IMR-90 (cell line): ENCODE measurements around the gene MACIR. TPM values are rescaled to one million over a fixed set of nuclear protein-coding genes. Genes with fewer than 3 reads are reported as not detected.

Experiments
- ATAC-seq: fragments of 200-7000 bp; cut with Tn5 transposase; 2 replicates; pipeline ENCODE4 v1.9.1; 2020; ENCODE audit warnings: low read depth, mild to moderate bottlenecking, moderate library complexity
- BruUV-seq: library from RNA; stranded (reverse); fragments of 400-500 nt; replicated peaks from 2 replicates; lab custom pipeline; 2021; lab: Mats Ljungman, UMichigan
- CTCF ChIA-PET: fragments of 300-600 bp; formaldehyde crosslinking; extraction: SDS; loops from one replicate; lab custom pipeline; 2021; ENCODE audit warnings: antibody characterized with exemption; lab: Yijun Ruan, JAX
- POLR2A ChIA-PET: fragments of 300-600 bp; sonication (Branson Sonifier 250); formaldehyde crosslinking; loops from one replicate; lab custom pipeline; 2022; ENCODE audit warnings: antibody characterized with exemption; ENCODE audit not compliant: unreplicated experiment; lab: Charles Lee
- DNase-seq: peaks from one replicate; pipeline ENCODE4 v3.0.0; 2013
- H2AFZ ChIP-seq: replicated peaks from 2 replicates; pipeline ENCODE3; 2013; ENCODE audit warnings: low read length, mild to moderate bottlenecking; ENCODE audit not compliant: poor library complexity
- H2AK5ac ChIP-seq: 2 replicates; pipeline ENCODE4 v1.6.1; 2013; ENCODE audit warnings: low read depth, low read length, inconsistent platforms
- H2AK9ac ChIP-seq: replicated peaks from 2 replicates; pipeline ENCODE3; 2013; ENCODE audit warnings: mild to moderate bottlenecking, low read depth, low read length, moderate library complexity; ENCODE audit not compliant: poor library complexity
- H2BK120ac ChIP-seq: 2 replicates; pipeline ENCODE4 v1.6.1; 2013; ENCODE audit warnings: low read depth, low read length, inconsistent platforms
- H2BK15ac ChIP-seq: 3 replicates; pipeline ENCODE4 v1.6.1; 2013; ENCODE audit warnings: low read depth, low read length, inconsistent platforms
- H2BK20ac ChIP-seq: 2 replicates; pipeline ENCODE4 v1.6.1; 2013; ENCODE audit warnings: low read depth, mild to moderate bottlenecking, inconsistent platforms, low read length, moderate library complexity
- H2BK5ac ChIP-seq: 2 replicates; pipeline ENCODE4 v1.6.1; 2013; ENCODE audit warnings: mild to moderate bottlenecking, low read depth, low read length, inconsistent platforms; ENCODE audit not compliant: poor library complexity, severe bottlenecking
- H3K14ac ChIP-seq: replicated peaks from 2 replicates; pipeline ENCODE4 v1.6.1; 2013; ENCODE audit warnings: low read depth, low read length, inconsistent platforms
- H3K18ac ChIP-seq: 2 replicates; pipeline ENCODE4 v1.6.1; 2013; ENCODE audit warnings: low read depth, low read length, control low read depth
- H3K23ac ChIP-seq: 2 replicates; pipeline ENCODE4 v1.6.1; 2013; ENCODE audit warnings: low read depth, low read length, inconsistent platforms
- H3K27ac ChIP-seq: 2 replicates; pipeline ENCODE4 v1.5.1; 2013; ENCODE audit warnings: mild to moderate bottlenecking, control low read depth, low read length; ENCODE audit not compliant: insufficient read depth
- H3K27me3 ChIP-seq: 2 replicates; pipeline ENCODE4 v1.6.1; 2013; ENCODE audit warnings: low read length; ENCODE audit not compliant: control insufficient read depth, insufficient read depth
- H3K36me3 ChIP-seq: 2 replicates; pipeline ENCODE4 v1.6.1; 2013; ENCODE audit warnings: low read length, mixed read lengths; ENCODE audit not compliant: control insufficient read depth, insufficient read depth
- H3K4ac ChIP-seq: 2 replicates; pipeline ENCODE4 v1.6.1; 2013; ENCODE audit warnings: low read depth, low read length, inconsistent platforms
- H3K4me1 ChIP-seq: 2 replicates; pipeline ENCODE4 v1.6.1; 2013; ENCODE audit warnings: low read length, mixed read lengths; ENCODE audit not compliant: control insufficient read depth, insufficient read depth
- H3K4me2 ChIP-seq: 2 replicates; pipeline ENCODE4 v1.6.1; 2013; ENCODE audit warnings: low read depth, mild to moderate bottlenecking, control low read depth, low read length, moderate library complexity
- H3K4me3 ChIP-seq: 2 replicates; pipeline ENCODE4 v1.5.1; 2013; ENCODE audit warnings: low read depth, mild to moderate bottlenecking, control low read depth, low read length, moderate library complexity; ENCODE audit not compliant: insufficient read depth
- H3K56ac ChIP-seq: 2 replicates; pipeline ENCODE4 v1.6.1; 2013; ENCODE audit warnings: low read length, inconsistent platforms; ENCODE audit not compliant: insufficient read depth; ENCODE audit errors: extremely low read depth
- H3K79me1 ChIP-seq, 2 experiments: 2 replicates each; pipeline ENCODE4 v1.6.1; 2013; ENCODE audit warnings: low read length in 2 of 2, inconsistent platforms in 1 of 2, low read depth in 1 of 2
- H3K9ac ChIP-seq: 2 replicates; pipeline ENCODE4 v1.6.1; 2013; ENCODE audit warnings: low read depth, low read length, control low read depth
- H3K9me1 ChIP-seq: 2 replicates; pipeline ENCODE4 v1.6.1; 2013; ENCODE audit warnings: low read length, inconsistent platforms; ENCODE audit not compliant: insufficient read depth
- H3K9me3 ChIP-seq: 2 replicates; pipeline ENCODE4 v1.6.1; 2013; ENCODE audit warnings: low read length; ENCODE audit not compliant: control insufficient read depth, insufficient read depth
- H4K20me1 ChIP-seq: 2 replicates; pipeline ENCODE4 v1.6.1; 2013; ENCODE audit warnings: low read length, inconsistent platforms; ENCODE audit not compliant: insufficient read depth
- H4K5ac ChIP-seq: 2 replicates; pipeline ENCODE4 v1.6.1; 2013; ENCODE audit warnings: mild to moderate bottlenecking, low read depth, low read length, control low read depth
- H4K8ac ChIP-seq, 2 experiments: 2 replicates each; pipeline ENCODE4 v1.6.1; 2013; ENCODE audit warnings: low read depth in 2 of 2, low read length in 2 of 2, control low read depth in 1 of 2, inconsistent platforms in 1 of 2
- H4K91ac ChIP-seq: 2 replicates; pipeline ENCODE4 v1.6.1; 2013; ENCODE audit warnings: low read depth, low read length, inconsistent platforms; ENCODE audit not compliant: insufficient read depth
- CEBPB ChIP-seq: IDR thresholded peaks from 2 replicates; pipeline ENCODE4 v1.6.1; 2012; ENCODE audit warnings: low read depth, low read length, improper control_type of control experiment
- ELK1 ChIP-seq: fragments of 150-350 bp; IDR thresholded peaks from 2 replicates; pipeline ENCODE4 v1.6.1; 2016; ENCODE audit warnings: low read depth, mild to moderate bottlenecking, low read length, moderate library complexity, borderline replicate concordance
- POLR2A ChIP-seq: IDR thresholded peaks from 2 replicates; pipeline ENCODE4 v1.6.1; 2012; ENCODE audit warnings: mild to moderate bottlenecking, low read depth, low read length
- RCOR1 ChIP-seq: IDR thresholded peaks from 2 replicates; pipeline ENCODE4 v1.6.1; 2012; ENCODE audit warnings: mild to moderate bottlenecking, low read length, improper control_type of control experiment; ENCODE audit not compliant: insufficient replicate concordance
- WGBS, 2 experiments: methylation state at CpG; one replicate each; pipeline versions ENCODE4 v1.1.5 to v1.1.7; 2013; ENCODE audit warnings: missing lambda C conversion rate in 2 of 2; ENCODE audit not compliant: insufficient read length in 1 of 2; ENCODE audit errors: extremely low coverage in 2 of 2; 5-methylcytosine and 5-hydroxymethylcytosine counted together
- dilution Hi-C: fragments of 300-500 bp; cut with HindIII; formaldehyde crosslinking; loops from one replicate; pipeline ENCODE4 v1.14.3; 2018; ENCODE audit warnings: low sequenced_read_pairs; ENCODE audit not compliant: unreplicated experiment
- in situ Hi-C: fragments of 300-500 bp; cut with MboI; formaldehyde crosslinking; loops from 3 replicates; pipeline ENCODE4 v1.14.3; 2019; ENCODE audit warnings: low sequenced_read_pairs, inconsistent platforms, mixed read lengths
- intact Hi-C: fragments of 100-400 bp; cut with micrococcal nuclease; formaldehyde crosslinking; loops from 2 replicates; pipeline ENCODE4 v1.10.0; 2022
- polyA plus RNA-seq, 3 experiments: library from polyadenylated mRNA; depleted of rRNA; stranded (reverse); fragments of >200 nt; gene quantifications; 2 replicates each; pipeline ENCODE4 v1.2.3, GENCODE V29; 2012; ENCODE audit warnings: low replicate concordance in 1 of 3
- total RNA-seq: library from RNA; depleted of rRNA; stranded (reverse); fragments of >200 nt; gene quantifications from 2 replicates; pipeline ENCODE4 v1.2.3, GENCODE V29; 2012

The MACIR gene
- total and polyA plus RNA-seq, 2 of the 4 experiments (the other 2 are of a cell fraction) = 11.1 to 21.3 TPM

- in situ Hi-C loops = no loop called here
- BruUV-seq = no TSS peak
These were observed 24.6 kb downstream of the MACIR start for GRCh38 chr5:103283120-103283519.

More at GRCh38 chr5:103283120-103283519, 24.6 kb downstream of the MACIR start:
- H4K8ac ChIP-seq = no peak overlapping the region
- H2AK9ac ChIP-seq = no peak overlapping the region
- H2BK5ac ChIP-seq = no peak overlapping the region
- H3K4ac ChIP-seq = no peak overlapping the region
- no peak overlapping the region for H3K27ac ChIP-seq
- H3K79me1 ChIP-seq = no peaks in the 10 kb centered on the region
- no peak overlapping the region for H3K18ac ChIP-seq
- ChIA-PET POLR2A (no interaction called here), CTCF (interaction anchor here (0.6 kb wide), 1 partner anchor 19 kb away, joined by 3 read pairs; no protein-coding TSS in a partner anchor)
- H4K91ac ChIP-seq = no peak overlapping the region
- H4K5ac ChIP-seq = no peak overlapping the region
- no peak overlapping the region for H2BK120ac ChIP-seq
- H3K23ac ChIP-seq = no peak overlapping the region
- no peak overlapping the region for H2BK15ac ChIP-seq
- H3K4me1 ChIP-seq = no peaks in the 10 kb centered on the region
- no peak overlapping the region for H3K14ac ChIP-seq
- intact Hi-C loops = no loop called here
- H3K56ac ChIP-seq = no peak overlapping the region
- no peak overlapping the region for H2BK20ac ChIP-seq
- no peak overlapping the region for H2AK5ac ChIP-seq
- H3K36me3 ChIP-seq = no peaks in the 10 kb centered on the region
- H2AFZ ChIP-seq = no peak overlapping the region
- DNase-seq = no peak
- no peak overlapping the region for H3K4me3 ChIP-seq
- no peak for TF ChIP-seq RCOR1
- TF ChIP-seq ELK1 = no peak
- no peak for TF ChIP-seq CEBPB
- TF ChIP-seq POLR2A = no peak
- H3K27me3 ChIP-seq = no peaks in the 10 kb centered on the region
- dilution Hi-C loops = no loop called here
- H3K9me1 ChIP-seq = 0 out of 2 replicates have a peak, but pooled peaks cover 4% of the 10 kb centered on the region
- H3K9me3 ChIP-seq = no peaks in the 10 kb centered on the region
- ATAC-seq = peak; percentile 27; the same call in 1 of the 2 replicates
- no peak overlapping the region for H3K9ac ChIP-seq
- no peak overlapping the region for H3K4me2 ChIP-seq
- no CpG with 5 or more reads among the region's 2 CpGs for WGBS, 2 experiments
- H4K20me1 ChIP-seq = no peaks in the 10 kb centered on the region
